ENCODE measurements around the gene TEX264. TPM values are rescaled to one million over a fixed set of nuclear protein-coding genes. Genes with fewer than 3 reads are reported as not detected.
"Not testable (repeated sequence)": the region's sequence is repeated elsewhere in the genome, so short reads cannot be mapped to it uniquely, and the experiment has no call there.

The TEX264 gene
- total RNA-seq, 1 donor = 20.1 TPM

DNA sequence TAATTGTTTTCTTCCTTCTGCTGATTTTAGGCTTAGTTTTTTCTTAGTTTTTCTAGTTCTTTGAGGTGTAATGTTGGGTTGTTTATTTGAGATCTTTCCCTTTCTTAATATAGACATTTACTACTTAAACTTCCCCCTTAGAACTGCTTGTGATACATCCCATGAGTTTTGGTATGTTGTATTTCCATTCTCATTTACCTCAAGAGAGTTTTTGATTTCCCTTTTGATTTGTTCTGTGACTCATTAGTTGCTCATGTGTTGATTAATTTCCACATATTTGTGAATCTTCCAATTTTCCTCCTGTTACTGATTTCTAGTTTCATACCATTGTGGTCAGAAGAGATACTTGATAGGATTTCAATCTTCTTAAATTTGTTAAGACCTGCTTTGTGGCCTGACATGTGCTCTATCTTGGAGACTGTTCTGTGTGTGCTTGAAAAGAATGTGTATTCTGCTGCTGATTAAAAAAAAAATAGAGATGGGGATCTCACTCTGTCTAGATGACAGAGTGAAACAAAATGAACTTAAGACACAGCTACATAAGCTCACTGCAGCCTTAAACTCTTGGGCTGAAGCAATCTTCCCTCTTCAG is 58.1 kb downstream of the TEX264 start:
- no peak overlapping the region for H3K4me3 ChIP-seq (ENCODE audit: low read length)
- H3K4me1 ChIP-seq (ENCODE audit: insufficient read depth, low read length) = no peaks in the 10 kb centered on the region
- no peaks in the 10 kb centered on the region for H3K27me3 ChIP-seq (ENCODE audit: insufficient read depth, low read length)
- H3K9me3 ChIP-seq (ENCODE audit: low read depth, low read length) = no peaks in the 10 kb centered on the region

DNA sequence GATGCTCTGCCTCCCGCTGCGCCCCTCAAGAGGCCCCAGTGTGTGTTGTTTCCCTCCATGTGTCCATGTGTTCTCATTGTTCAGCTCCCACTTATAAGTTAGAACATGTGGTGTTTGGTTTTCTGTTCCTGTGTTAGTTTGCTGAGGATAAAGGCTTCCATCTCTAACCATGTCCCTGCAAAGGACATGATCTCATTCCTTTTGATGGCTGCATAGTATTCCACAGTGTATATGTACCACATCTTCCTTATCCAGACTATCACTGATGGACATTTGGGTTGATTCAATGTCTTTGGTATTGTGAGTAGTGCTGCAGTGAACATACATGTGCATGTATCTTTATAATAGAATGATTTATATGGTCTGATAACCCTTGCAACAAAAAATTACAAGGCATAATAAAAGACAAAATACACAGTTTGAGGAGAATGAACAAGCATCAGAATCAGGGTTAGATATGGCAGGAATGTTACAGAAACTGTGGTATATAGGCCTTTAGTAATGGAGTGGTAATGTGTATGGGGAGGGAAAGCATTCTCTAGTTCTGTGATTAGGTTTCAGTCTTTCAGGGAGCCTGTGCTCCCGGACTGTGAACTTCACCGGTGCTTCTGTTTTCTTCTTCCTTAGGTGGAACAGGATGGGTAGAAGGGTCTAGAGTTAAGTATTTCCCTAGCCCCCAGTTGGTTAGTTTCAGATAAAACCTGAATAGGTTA is 63.0 kb downstream of the TEX264 start:
- Histone ChIP-seq H3K9me3 (ENCODE audit: low read depth, low read length) (no peaks in the 10 kb centered on the region), H3K4me3 (ENCODE audit: low read length) (no peak overlapping the region), H3K4me1 (ENCODE audit: insufficient read depth, low read length) (peaks cover 8% of the 10 kb centered on the region), H3K27me3 (ENCODE audit: insufficient read depth, low read length) (peaks cover 3% of the 10 kb centered on the region)

DNA sequence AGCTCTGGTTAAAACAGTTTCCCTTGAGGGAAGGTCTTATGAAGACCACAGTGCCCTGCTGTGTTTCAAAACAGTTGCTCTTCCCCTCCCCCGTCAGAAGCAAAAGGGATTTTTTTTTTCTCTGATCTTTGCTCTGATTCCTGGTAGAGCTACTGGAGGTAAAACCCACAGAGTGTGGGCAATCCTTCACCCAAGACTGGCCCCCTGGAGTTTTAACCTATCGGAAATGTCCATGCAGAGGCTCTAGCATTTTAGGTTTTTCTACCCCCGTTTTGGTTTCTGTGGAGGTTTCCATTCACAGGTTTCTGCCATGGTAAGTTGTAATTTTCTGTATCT is 63.5 kb downstream of the TEX264 start:
- Histone ChIP-seq H3K9me3 (ENCODE audit: low read depth, low read length) (no peaks in the 10 kb centered on the region), H3K4me3 (ENCODE audit: low read length) (no peak overlapping the region)

DNA sequence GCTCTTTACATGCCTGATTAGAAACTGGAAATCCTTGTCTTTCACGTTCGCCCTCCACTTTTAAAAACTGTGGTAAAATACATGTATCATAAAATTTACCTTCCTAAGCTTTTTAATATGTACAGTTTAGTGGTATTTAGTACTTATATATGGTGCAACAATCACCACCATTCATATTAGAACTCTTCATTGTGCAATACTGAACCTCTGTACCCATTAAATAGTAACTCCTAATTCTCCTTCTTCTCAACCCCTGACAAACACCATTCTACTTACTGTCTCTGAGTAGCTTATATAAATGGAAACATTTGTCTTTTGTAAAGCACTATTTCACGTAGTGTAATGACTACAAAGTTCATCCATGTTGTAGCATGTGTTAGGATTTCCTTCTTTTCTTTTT is 64.0 kb downstream of the TEX264 start:
- H3K27me3 ChIP-seq (ENCODE audit: insufficient read depth, low read length) = peaks cover 3% of the 10 kb centered on the region
- no peak overlapping the region for H3K4me3 ChIP-seq (ENCODE audit: low read length)
- no peaks in the 10 kb centered on the region for H3K9me3 ChIP-seq (ENCODE audit: low read depth, low read length)
- H3K4me1 ChIP-seq (ENCODE audit: insufficient read depth, low read length) = peaks cover 18% of the 10 kb centered on the region

More for the DNA sequence above, 63.5 kb downstream of the TEX264 start:
- Histone ChIP-seq H3K4me1 (ENCODE audit: insufficient read depth, low read length) (peaks cover 13% of the 10 kb centered on the region), H3K27me3 (ENCODE audit: insufficient read depth, low read length) (peaks cover 3% of the 10 kb centered on the region)

DNA sequence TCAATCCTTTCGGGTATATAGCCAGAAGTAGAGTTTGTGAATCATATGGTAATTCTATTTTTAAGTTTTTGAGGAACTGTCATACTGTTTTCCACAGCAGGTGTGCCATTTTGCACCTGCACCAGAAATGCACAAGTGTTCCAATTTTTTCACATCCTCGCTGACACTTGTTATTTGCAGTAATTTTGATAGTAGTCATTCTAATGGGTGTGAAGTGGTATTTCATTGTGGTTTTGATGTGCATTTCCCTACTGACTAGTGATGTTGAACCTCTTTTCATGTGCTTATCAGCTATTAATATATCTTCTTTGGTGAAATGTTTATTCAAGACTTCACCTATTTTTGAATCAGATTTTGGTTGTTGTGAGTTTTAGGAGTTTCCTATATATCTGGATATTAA is 64.9 kb downstream of the TEX264 start:
- Histone ChIP-seq H3K4me3 (ENCODE audit: low read length) (no peak overlapping the region), H3K9me3 (ENCODE audit: low read depth, low read length) (no peaks in the 10 kb centered on the region), H3K27me3 (ENCODE audit: insufficient read depth, low read length) (peaks cover 3% of the 10 kb centered on the region), H3K4me1 (ENCODE audit: insufficient read depth, low read length) (peaks cover 20% of the 10 kb centered on the region)

DNA sequence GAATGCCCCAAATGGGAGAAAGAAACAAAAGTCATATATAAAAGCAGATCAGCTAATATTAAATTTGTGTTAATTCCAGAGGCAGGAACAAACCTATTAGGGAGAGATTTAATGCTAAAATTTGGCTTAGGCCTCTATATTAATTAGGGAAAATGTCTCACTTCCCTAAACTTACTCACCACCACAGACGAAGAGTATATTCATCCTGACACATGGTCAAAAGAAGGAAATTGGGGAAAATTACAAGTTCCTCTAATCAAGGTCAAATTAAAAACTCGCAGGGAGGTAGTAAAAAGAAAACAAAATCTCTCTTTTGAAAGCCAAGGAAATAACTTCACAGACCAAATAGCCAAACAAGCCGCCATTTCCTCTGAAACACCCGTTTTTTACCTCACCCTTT is 68.1 kb downstream of the TEX264 start:
- Histone ChIP-seq H3K9me3 (ENCODE audit: low read depth, low read length) (no peaks in the 10 kb centered on the region), H3K4me3 (ENCODE audit: low read length) (no peak overlapping the region), H3K4me1 (ENCODE audit: insufficient read depth, low read length) (peaks cover 34% of the 10 kb centered on the region), H3K27me3 (ENCODE audit: insufficient read depth, low read length) (peaks cover 3% of the 10 kb centered on the region)

DNA sequence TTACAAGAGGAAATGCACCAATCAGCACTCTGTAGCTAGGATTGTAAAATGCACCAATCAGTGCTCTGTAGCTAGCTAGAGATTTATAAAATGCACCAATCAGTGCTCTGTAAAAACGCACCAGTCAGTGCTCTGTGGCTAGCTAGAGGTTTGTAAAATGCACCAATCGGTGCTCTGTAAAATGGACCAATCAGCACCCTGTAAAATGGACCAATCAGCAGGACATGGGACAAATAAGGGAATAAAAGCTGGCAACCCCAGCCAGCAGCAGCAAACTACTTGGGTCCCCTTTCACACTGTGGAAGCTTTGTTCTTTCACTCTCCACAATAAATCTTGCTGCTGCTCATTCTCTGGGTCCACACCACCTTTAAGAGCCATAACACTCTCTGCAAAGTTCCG is 71.3 kb downstream of the TEX264 start:
- H3K27me3 ChIP-seq (ENCODE audit: insufficient read depth, low read length); H3K9me3 ChIP-seq (ENCODE audit: low read depth, low read length); H3K4me3 ChIP-seq (ENCODE audit: low read length): not testable (repeated sequence)
- peaks cover 34% of the 10 kb centered on the region for H3K4me1 ChIP-seq (ENCODE audit: insufficient read depth, low read length)

DNA sequence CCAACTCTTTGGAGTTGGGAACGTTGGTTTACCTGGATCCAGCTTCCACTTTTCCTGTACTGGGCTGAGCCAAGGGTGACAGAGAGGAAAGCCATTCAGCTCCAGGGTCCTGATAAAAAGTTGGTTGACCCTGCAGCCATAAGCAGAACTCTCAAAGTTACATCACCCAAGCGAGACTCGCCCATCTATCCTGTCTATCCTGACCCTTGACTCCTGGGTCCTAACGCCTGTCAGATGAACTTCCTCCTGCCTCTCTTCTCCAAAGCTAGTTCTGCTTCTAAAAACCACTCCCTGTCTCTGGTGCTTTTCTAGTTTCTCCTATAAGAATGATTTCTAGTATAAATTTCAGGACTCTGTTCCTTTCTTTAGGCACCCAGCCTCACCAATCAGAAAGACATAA is 71.9 kb downstream of the TEX264 start:
- not testable (repeated sequence) for H3K9me3 ChIP-seq (ENCODE audit: low read depth, low read length); H3K27me3 ChIP-seq (ENCODE audit: insufficient read depth, low read length); H3K4me3 ChIP-seq (ENCODE audit: low read length)
- peaks cover 34% of the 10 kb centered on the region for H3K4me1 ChIP-seq (ENCODE audit: insufficient read depth, low read length)

DNA sequence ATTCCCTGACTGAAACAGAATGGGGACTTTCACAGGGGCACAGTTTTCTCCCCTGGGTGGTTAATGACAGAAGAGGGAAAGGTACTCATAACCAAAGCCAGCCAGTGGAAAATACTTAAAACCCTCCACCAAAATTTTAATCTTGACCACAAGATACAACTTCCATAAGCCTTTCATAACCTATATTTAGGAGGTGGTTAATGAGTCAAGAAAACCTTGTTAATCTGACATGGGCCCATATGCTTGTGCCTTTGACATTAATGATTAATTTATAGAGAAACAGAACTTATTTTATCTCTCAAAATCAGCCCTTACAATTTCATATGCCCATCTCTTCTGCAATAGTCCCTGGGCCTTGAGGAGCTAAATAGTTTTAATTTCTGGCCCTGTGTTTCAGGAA is 76.8 kb downstream of the TEX264 start:
- H3K4me1 ChIP-seq (ENCODE audit: insufficient read depth, low read length) = peaks cover 8% of the 10 kb centered on the region
- no peaks in the 10 kb centered on the region for H3K27me3 ChIP-seq (ENCODE audit: insufficient read depth, low read length)
- no peaks in the 10 kb centered on the region for H3K9me3 ChIP-seq (ENCODE audit: low read depth, low read length)
- H3K4me3 ChIP-seq (ENCODE audit: low read length) = no peak overlapping the region

DNA sequence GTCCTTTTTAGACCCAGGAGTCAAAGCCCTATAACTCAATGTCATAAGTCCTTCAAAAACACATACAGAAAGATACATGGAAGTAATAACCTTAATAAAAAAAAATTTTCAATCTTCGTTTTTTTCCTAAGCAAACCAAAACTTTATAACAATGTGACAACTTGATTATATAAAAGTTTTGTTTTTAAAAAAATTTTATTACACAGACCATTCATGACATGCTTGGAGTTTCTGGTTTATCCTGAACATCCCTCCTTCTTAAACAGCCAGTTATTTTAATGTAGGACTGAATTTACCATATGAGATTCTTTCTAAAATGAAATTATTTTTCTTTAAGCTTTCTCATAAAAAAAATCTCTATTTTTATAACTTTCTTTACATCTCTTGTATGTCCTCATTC is 77.3 kb downstream of the TEX264 start:
- no peaks in the 10 kb centered on the region for H3K9me3 ChIP-seq (ENCODE audit: low read depth, low read length)
- H3K27me3 ChIP-seq (ENCODE audit: insufficient read depth, low read length) = no peaks in the 10 kb centered on the region
- H3K4me1 ChIP-seq (ENCODE audit: insufficient read depth, low read length) = peaks cover 3% of the 10 kb centered on the region
- H3K4me3 ChIP-seq (ENCODE audit: low read length) = no peak overlapping the region

DNA sequence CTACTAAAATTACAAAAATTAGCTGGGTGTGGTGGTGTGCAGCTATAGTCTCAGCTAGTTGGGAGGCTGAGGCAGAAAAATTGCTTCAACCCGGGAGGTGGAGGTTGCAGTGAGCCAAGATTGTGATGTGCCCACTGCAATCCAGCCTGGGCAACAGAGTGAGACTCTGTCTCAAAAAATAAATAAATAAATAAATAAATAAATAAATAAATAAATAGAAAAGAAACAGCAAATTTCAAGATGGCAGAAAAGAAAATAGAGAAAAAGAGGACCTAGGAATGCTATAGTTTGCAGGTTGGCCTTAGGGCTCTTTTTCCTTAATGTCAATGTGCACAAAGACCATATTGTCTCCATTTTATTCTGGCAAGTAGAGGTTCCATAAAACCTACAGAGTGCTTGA is 79.8 kb downstream of the TEX264 start:
- Histone ChIP-seq H3K27me3 (ENCODE audit: insufficient read depth, low read length) (no peaks in the 10 kb centered on the region), H3K9me3 (ENCODE audit: low read depth, low read length) (no peaks in the 10 kb centered on the region), H3K4me1 (ENCODE audit: insufficient read depth, low read length) (no peaks in the 10 kb centered on the region), H3K4me3 (ENCODE audit: low read length) (no peak overlapping the region)

DNA sequence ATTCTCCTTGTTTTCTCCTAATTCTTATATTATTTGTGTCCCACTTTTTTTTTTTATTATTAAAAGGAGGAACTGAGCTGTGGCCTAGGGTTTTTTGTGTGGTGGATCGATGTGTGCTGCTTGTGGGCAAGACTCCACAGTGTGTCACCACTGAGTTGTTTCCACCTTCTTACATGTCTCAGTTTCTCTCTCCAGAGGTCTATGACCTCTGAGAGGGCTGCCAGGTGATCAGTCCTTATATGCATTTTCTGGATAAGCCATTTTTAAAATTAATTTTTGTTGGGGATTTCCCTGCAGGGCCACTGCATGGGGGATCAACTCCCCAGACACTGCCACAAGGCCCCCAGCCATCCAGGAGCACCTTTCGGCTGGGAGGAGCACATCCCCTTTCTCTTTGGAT is 80.2 kb downstream of the TEX264 start:
- Histone ChIP-seq H3K9me3 (ENCODE audit: low read depth, low read length) (no peaks in the 10 kb centered on the region), H3K27me3 (ENCODE audit: insufficient read depth, low read length) (no peaks in the 10 kb centered on the region), H3K4me1 (ENCODE audit: insufficient read depth, low read length) (no peaks in the 10 kb centered on the region), H3K4me3 (ENCODE audit: low read length) (no peak overlapping the region)

Other genes with a start within 250 kb of the TEX264 start
- 17.9 TPM for gene DCAF1, start 171.2 kb upstream of the TEX264 start, total RNA-seq
- gene RAD54L2, start 132.5 kb upstream of the TEX264 start, total RNA-seq = 36.1 TPM
- gene GRM2, start 35.8 kb downstream of the TEX264 start, total RNA-seq = 1.6 TPM
- not detected for gene IQCF6, start 108.0 kb downstream of the TEX264 start, total RNA-seq
- gene IQCF2, start 190.4 kb downstream of the TEX264 start, total RNA-seq = not detected
- gene IQCF5, start 204.3 kb downstream of the TEX264 start, total RNA-seq = not detected
- gene IQCF1, start 232.1 kb downstream of the TEX264 start, total RNA-seq = not detected